ENCODE measurements around the gene ESPN. TPM values are rescaled to one million over a fixed set of nuclear protein-coding genes. Genes with fewer than 3 reads are reported as not detected.

Gene ESPN
- total RNA-seq, 1 donor from 2014 or later = 1.7 TPM

DNA sequence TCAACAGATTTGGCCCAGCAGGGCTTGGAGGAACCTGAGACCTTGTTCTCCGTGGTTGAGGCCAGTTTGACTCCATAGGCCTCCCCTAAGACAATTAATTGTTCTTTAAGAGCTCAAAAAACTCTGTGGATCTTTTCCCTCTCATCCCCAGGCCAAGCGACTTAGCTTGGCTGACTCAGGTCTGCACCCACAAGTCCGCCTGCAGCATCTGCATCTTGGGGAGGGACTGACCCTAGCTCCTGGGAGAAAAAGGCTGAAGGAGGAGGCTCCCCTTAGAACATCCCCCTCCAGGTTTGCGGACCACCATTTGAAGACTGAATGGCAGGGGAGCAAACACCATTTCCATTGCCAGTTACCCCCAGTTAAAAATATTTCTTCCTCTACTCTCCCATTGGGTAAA is 3.3 kb upstream of the ESPN start:
- no peaks in the 10 kb centered on the region for H3K36me3 Mint-ChIP-seq (ENCODE audit: low read depth)
- H3K4me3 Mint-ChIP-seq = peak overlapping the region; percentile 31
- H3K27me3 Mint-ChIP-seq (ENCODE audit: low read depth) = peaks cover 88% of the 10 kb centered on the region
- DNase-seq (ENCODE audit: low read depth, low spot score) = no peak
- H3K4me1 Mint-ChIP-seq = no peaks in the 10 kb centered on the region
- H3K9me3 Mint-ChIP-seq = no peaks in the 10 kb centered on the region
- TF ChIP-seq, protein P1, sequence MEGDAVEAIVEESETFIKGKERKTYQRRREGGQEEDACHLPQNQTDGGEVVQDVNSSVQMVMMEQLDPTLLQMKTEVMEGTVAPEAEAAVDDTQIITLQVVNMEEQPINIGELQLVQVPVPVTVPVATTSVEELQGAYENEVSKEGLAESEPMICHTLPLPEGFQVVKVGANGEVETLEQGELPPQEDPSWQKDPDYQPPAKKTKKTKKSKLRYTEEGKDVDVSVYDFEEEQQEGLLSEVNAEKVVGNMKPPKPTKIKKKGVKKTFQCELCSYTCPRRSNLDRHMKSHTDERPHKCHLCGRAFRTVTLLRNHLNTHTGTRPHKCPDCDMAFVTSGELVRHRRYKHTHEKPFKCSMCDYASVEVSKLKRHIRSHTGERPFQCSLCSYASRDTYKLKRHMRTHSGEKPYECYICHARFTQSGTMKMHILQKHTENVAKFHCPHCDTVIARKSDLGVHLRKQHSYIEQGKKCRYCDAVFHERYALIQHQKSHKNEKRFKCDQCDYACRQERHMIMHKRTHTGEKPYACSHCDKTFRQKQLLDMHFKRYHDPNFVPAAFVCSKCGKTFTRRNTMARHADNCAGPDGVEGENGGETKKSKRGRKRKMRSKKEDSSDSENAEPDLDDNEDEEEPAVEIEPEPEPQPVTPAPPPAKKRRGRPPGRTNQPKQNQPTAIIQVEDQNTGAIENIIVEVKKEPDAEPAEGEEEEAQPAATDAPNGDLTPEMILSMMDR (conservative IDR thresholded peaks at IDR 0.05) = no peak
- H3K27ac Mint-ChIP-seq (ENCODE audit: unreplicated experiment) = no peak overlapping the region

DNA sequence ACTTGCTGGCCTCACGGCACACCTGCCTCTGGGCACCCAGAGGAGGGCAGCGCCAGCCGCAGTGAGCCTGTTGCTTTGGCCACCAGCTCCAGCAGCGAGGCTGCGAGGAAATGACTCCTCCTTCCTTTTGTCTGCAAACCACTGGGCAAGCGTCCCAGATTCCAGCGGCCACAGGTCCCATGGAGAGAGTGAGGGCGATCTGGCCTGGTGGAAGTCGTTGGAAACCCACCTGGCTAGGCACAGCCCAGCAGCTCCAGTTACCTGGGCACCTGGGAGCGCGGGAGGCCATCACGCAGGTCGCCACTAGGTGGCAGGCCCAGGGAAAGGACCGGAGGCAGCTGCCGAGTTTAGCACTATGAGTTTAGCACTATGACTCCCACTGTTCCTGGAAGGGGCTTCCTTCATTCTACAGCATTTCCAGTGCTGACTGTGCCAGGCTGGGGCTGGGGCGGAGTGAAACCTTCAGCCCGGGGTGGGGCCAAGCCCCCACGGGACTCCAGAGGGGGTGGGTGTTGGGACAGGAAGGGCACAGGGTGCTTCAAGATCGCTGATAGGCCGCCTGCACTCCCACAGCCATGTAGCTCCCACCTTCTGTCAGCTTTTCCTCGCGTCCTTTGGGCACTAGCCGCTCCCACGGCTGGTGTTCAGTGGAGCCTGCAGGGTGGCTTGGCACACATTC is 1.1 kb upstream of the ESPN start:
- H3K4me1 Mint-ChIP-seq = no peaks in the 10 kb centered on the region
- peaks cover 84% of the 10 kb centered on the region for H3K27me3 Mint-ChIP-seq (ENCODE audit: low read depth)
- H3K27ac Mint-ChIP-seq (ENCODE audit: unreplicated experiment) = no peak overlapping the region
- no peak for DNase-seq (ENCODE audit: low read depth, low spot score)
- TF ChIP-seq, protein P1 (conservative IDR thresholded peaks at IDR 0.05) = peak; percentile 77
- no peak overlapping the region for H3K4me3 Mint-ChIP-seq
- no peaks in the 10 kb centered on the region for H3K36me3 Mint-ChIP-seq (ENCODE audit: low read depth)
- no peaks in the 10 kb centered on the region for H3K9me3 Mint-ChIP-seq

DNA sequence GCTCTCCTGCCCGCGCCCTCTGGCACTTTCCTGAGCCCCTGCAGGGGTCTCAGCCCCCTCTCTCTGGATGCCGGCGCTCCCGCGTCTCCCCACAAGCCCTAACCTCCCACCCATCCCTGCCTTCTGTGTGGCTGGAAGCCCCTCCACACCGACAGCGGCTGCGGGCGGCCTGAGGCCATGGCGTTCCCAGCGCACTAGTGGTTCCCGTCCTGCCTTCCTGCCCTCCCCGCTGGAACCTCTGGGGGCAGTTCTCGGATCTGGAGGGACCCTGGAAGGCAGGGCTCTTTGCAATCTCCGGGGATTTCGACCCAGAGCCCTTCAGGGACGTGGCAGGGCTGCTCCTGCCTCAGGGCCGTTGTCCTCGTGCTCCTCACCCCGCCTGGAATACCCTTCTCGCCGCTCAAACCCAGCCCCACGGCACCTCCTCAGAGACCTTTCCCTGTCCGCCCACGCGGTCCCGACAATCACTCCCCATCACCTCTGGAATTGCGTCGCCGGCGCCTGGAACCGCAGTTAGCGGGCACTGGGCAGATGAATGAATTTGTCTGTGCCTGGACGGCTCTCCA is 493 bp upstream of the ESPN start:
- no peaks in the 10 kb centered on the region for H3K9me3 Mint-ChIP-seq
- no peak for DNase-seq (ENCODE audit: low read depth, low spot score)
- no peaks in the 10 kb centered on the region for H3K4me1 Mint-ChIP-seq
- H3K27me3 Mint-ChIP-seq (ENCODE audit: low read depth) = peaks cover 80% of the 10 kb centered on the region
- H3K36me3 Mint-ChIP-seq (ENCODE audit: low read depth) = no peaks in the 10 kb centered on the region
- TF ChIP-seq, protein P1 (conservative IDR thresholded peaks at IDR 0.05) = no peak
- no peak overlapping the region for H3K4me3 Mint-ChIP-seq
- H3K27ac Mint-ChIP-seq (ENCODE audit: unreplicated experiment) = no peak overlapping the region

DNA sequence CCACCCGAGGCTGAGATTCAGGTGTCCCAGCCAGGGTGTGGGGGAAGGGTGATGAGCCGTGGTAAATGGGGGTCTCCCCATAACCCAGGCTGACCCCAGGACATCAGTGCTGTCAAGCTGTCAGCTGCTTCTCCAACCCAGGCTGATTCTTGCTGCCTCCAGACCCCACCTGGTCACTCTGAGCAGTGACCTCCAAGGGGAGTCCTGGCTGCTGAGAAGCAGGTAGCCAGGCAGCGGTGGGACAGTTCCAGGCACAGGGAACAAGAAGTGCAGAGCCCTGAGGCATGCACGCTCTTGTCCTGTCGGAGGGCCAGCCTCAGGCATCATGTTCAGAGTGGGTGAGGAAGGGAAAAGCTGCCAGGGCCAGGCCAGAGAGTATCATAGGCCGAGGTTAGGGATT is 1.1 kb downstream of the ESPN start:
- peaks cover 5% of the 10 kb centered on the region for H3K4me1 Mint-ChIP-seq
- no peaks in the 10 kb centered on the region for H3K36me3 Mint-ChIP-seq (ENCODE audit: low read depth)
- TF ChIP-seq, protein P1 (conservative IDR thresholded peaks at IDR 0.05) = no peak
- no peak overlapping the region for H3K4me3 Mint-ChIP-seq
- H3K27ac Mint-ChIP-seq (ENCODE audit: unreplicated experiment) = no peak overlapping the region
- no peak for DNase-seq (ENCODE audit: low read depth, low spot score)
- no peaks in the 10 kb centered on the region for H3K9me3 Mint-ChIP-seq
- peaks cover 81% of the 10 kb centered on the region for H3K27me3 Mint-ChIP-seq (ENCODE audit: low read depth)

DNA sequence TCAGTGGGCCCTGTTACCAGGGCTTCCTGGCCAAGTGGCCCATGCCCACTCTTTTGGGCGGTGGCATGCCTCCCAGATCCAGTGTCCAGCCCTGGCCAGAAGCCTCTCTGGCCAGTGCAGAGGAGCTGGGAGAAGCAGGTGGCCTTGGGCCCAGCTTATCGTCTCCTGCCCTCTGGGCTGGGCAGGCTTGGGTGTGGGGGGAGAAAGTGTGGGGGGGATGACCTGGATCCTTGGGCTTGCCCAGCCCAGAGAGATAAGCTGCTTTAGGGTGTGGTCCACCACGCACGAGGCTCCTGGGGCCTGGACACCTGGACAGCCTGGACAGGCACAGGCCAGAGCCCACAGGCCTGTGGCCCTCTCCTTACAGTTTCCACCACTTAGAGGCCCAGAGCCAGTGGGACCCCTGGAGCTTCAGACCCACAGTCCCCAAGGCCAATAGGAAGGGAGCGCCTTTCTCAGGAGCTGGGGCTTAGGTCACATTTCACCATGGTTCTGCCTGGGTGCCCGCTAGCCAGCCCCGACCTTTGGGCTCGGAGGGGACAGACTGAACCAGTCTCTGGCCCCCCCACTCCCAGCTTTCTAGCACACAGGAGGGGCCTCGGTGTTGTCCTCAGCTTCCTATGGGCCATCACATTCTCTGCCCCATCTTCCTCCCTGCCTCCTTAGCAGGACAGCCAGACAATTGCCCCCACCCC is 1.8 kb downstream of the ESPN start:
- TF ChIP-seq, protein P1 (conservative IDR thresholded peaks at IDR 0.05) = no peak
- Mint-ChIP-seq H3K27ac (ENCODE audit: unreplicated experiment) (no peak overlapping the region), H3K36me3 (ENCODE audit: low read depth) (no peaks in the 10 kb centered on the region), H3K27me3 (ENCODE audit: low read depth) (peaks cover 74% of the 10 kb centered on the region), H3K9me3 (no peaks in the 10 kb centered on the region), H3K4me1 (peaks cover 5% of the 10 kb centered on the region), H3K4me3 (no peak overlapping the region)
- DNase-seq (ENCODE audit: low read depth, low spot score) = no peak
